Spleen (tissue), 11 donors: ENCODE data around the gene EVA1B. TPM values are rescaled to one million over a fixed set of nuclear protein-coding genes. Genes with fewer than 3 reads are reported as not detected.

Source experiments
- DNase-seq: peaks from one replicate; pipeline ENCODE4 v3.0.0-alpha.2; 2020
- H3K27ac ChIP-seq, 8 donors: fragments of 200-600 bp; sonication (generic) in 7 of 8; 1 replicate in 4 of 8; 2 replicates in 4 of 8; pipeline versions ENCODE4 v1.5.0 to v1.8.0; 2016 to 2021; ENCODE audit warnings: inconsistent platforms in 4 of 8, mild to moderate bottlenecking in 4 of 8, moderate library complexity in 1 of 8
- H3K27me3 ChIP-seq, 7 donors: fragments of 200-600 bp; sonication (generic) in 6 of 7; replicated peaks in 1 of 7; 1 replicate in 4 of 7; 2 replicates in 3 of 7; pipeline versions ENCODE4 v1.5.0 to v1.8.0; 2016 to 2021; ENCODE audit warnings: inconsistent platforms in 3 of 7, mild to moderate bottlenecking in 1 of 7
- H3K36me3 ChIP-seq, 6 donors: fragments of 200-600 bp; sonication (generic) in 5 of 6; 1 replicate in 4 of 6; 2 replicates in 2 of 6; pipeline versions ENCODE4 v1.5.0 to v1.8.0; 2016 to 2021; ENCODE audit warnings: inconsistent platforms in 2 of 6
- H3K4me1 ChIP-seq, 6 donors: fragments of 200-600 bp; sonication (generic) in 5 of 6; 1 replicate in 3 of 6; 2 replicates in 3 of 6; pipeline versions ENCODE4 v1.5.0 to v1.8.0; 2016 to 2021; ENCODE audit warnings: inconsistent platforms in 3 of 6
- H3K4me3 ChIP-seq, 8 donors: fragments of 200-600 bp; sonication (generic) in 7 of 8; 1 replicate in 4 of 8; 2 replicates in 4 of 8; pipeline versions ENCODE4 v1.5.0 to v1.8.0; 2016 to 2021; ENCODE audit warnings: inconsistent platforms in 4 of 8, mild to moderate bottlenecking in 4 of 8, moderate library complexity in 2 of 8
- H3K9me3 ChIP-seq, 8 donors: fragments of 200-600 bp; sonication (generic) in 7 of 8; 1 replicate in 4 of 8; 2 replicates in 4 of 8; pipeline versions ENCODE4 v1.5.0 to v1.8.0; 2016 to 2021; ENCODE audit warnings: inconsistent platforms in 4 of 8
- CTCF ChIP-seq, 11 experiments: fragments of 200-600 bp in 7 of 11; fragments of 450-650 bp in 4 of 11; sonication (generic) in 4 of 11; IDR thresholded peaks in 8 of 11; conservative IDR thresholded peaks in 3 of 11; 1 replicate in 7 of 11; 2 replicates in 4 of 11; pipeline versions ENCODE4 v1.4.0 to v1.8.0; 2016 to 2021; ENCODE audit warnings: antibody characterized with exemption in 11 of 11, inconsistent platforms in 4 of 11, mild to moderate bottlenecking in 1 of 11
- POLR2A ChIP-seq, 3 donors: fragments of 450-650 bp; IDR thresholded peaks; one replicate each; pipeline ENCODE4 v1.5.1; 2017; ENCODE audit warnings: antibody characterized with exemption in 3 of 3, mild to moderate bottlenecking in 1 of 3
- POLR2AphosphoS5 ChIP-seq, 3 donors: sonication (generic); formaldehyde crosslinking; IDR thresholded peaks; one replicate each; pipeline ENCODE4 v1.5.1; 2017; ENCODE audit warnings: antibody characterized with exemption in 3 of 3
- WGBS, 5 donors: extraction: QIAGEN DNeasy Blood & Tissue Kit in 3 of 5; methylation state at CpG; one replicate each; pipeline versions ENCODE4 v1.1.5 to v1.1.7; 2013 to 2018; 5-methylcytosine and 5-hydroxymethylcytosine counted together
- intact Hi-C: fragments of 100-400 bp; cut with DNase I; formaldehyde crosslinking; loops from one replicate; pipeline ENCODE4 v1.15.0; 2023; ENCODE audit warnings: low total_unique reads
- polyA plus RNA-seq, 3 donors: library from polyadenylated mRNA; stranded (reverse); fragments of 200-250 nt; gene quantifications; one replicate each; pipeline ENCODE4 v1.2.1, GENCODE V29; 2013
- total RNA-seq, 7 donors: library from RNA; depleted of rRNA in 3 of 7; stranded (reverse); fragments of >200 nt in 3 of 7; fragmentation: NEBNext Ultra II Directional in 4 of 7; extraction: Animal tissue kit (Norgen Biotek cat#: 25700) in 4 of 7; gene quantifications; one replicate each; pipeline versions ENCODE4 v1.1.0 to v1.2.1, GENCODE V29; 2016 to 2021
- donor health status: healthy with polysubstance abuse.
- donor health status: DM: no; HTN: no; CAD: no; lungs with moderate emphysema.
- donor health status: DM: no; HTN: no; CAD: no.
- donor health status: Bipolar disorder and iron deficiency.
- donor health status: healthy.
- donor health status: DM: no; HTN: no; CAD: no.
- donor health status: DM: yes; HTN: yes; CAD: no.

EVA1B gene
- total and polyA plus RNA-seq, 10 donors: 17.2 to 77.4 (median 40.5) TPM

- H3K9me3 ChIP-seq: no peaks in the 10 kb centered on the region
- TF ChIP-seq POLR2AphosphoS5 (IDR thresholded peaks at IDR 0.05) (peak; percentile 57 to 84 (median 78)), POLR2A (IDR thresholded peaks at IDR 0.05) (no peak), CTCF (IDR thresholded peaks at IDR 0.05 in 8 of 11, conservative IDR thresholded peaks at IDR 0.05 in 3 of 11) (no peak)
- H3K36me3 ChIP-seq: peaks cover 0 to 7% (median 0%) of the 10 kb centered on the region in 6 donors
- WGBS, 5 donors: 23 to 34% (median 27%) methylated on average over 38 to 59 of the region's 59 CpGs
- peaks cover 13 to 60% (median 49%) of the 10 kb centered on the region in 6 donors for H3K4me1 ChIP-seq
- peak overlapping the region in 7 of 8 donors; percentile 47 to 90 (median 84) for H3K27ac ChIP-seq
- DNase-seq: peak; percentile 87
- H3K4me3 ChIP-seq: peak overlapping the region; percentile 28 to 91 (median 68)
- intact Hi-C loops: no loop called here
- peaks cover 0 to 49% (median 0%) of the 10 kb centered on the region in 7 donors for H3K27me3 ChIP-seq
Measured at GRCh38 chr1:36321119-36321951, 2.1 kb downstream of the EVA1B start.

DNA sequence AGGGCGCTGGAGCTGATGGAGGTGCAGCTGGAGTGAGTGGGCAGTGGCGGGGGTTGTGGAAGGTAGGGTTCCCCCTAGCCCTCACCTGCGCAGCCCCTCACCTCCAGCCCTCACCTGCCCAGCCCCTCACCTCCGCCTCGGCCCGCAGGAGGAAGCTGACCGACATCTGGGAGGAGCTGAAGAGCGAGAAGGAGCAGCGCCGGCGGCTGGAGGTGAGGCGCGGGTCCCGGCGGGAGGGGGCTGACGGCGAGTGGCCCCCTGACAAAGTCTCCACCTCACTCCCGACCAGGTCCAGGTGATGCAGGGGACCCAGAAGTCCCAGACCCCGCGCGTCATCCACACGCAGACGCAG is 2.7 kb downstream of the EVA1B start:
- Histone ChIP-seq H3K4me3 (peak overlapping the region; percentile 18 to 91 (median 68)), H3K27ac (peak overlapping the region in 7 of 8 donors; percentile 47 to 90 (median 84)), H3K36me3 (peaks cover 0 to 7% (median 0%) of the 10 kb centered on the region in 6 donors), H3K9me3 (no peaks in the 10 kb centered on the region), H3K4me1 (peaks cover 13 to 57% (median 49%) of the 10 kb centered on the region in 6 donors), H3K27me3 (peaks cover 0 to 45% (median 0%) of the 10 kb centered on the region in 7 donors)
- TF ChIP-seq POLR2AphosphoS5 (IDR thresholded peaks at IDR 0.05): no peak
- TF ChIP-seq CTCF (IDR thresholded peaks at IDR 0.05 in 8 of 11, conservative IDR thresholded peaks at IDR 0.05 in 3 of 11): no peak
- TF ChIP-seq POLR2A (IDR thresholded peaks at IDR 0.05): no peak
- WGBS, 5 donors: 20 to 33% (median 22%) methylated on average over 19 to 23 of the region's 23 CpGs
- peak; percentile 81 for DNase-seq
- intact Hi-C loops: no loop called here

GRCh38 chr1:36320291-36320761 is 3.1 kb downstream of the EVA1B start:
- TF ChIP-seq POLR2A (IDR thresholded peaks at IDR 0.05) (no peak), CTCF (IDR thresholded peaks at IDR 0.05 in 8 of 11, conservative IDR thresholded peaks at IDR 0.05 in 3 of 11) (no peak), POLR2AphosphoS5 (IDR thresholded peaks at IDR 0.05) (no peak)
- H3K27ac ChIP-seq: peak overlapping the region in 7 of 8 donors; percentile 47 to 90 (median 84)
- DNase-seq: no peak
- peaks cover 13 to 54% (median 48%) of the 10 kb centered on the region in 6 donors for H3K4me1 ChIP-seq
- intact Hi-C loops: no loop called here
- H3K36me3 ChIP-seq: peaks cover 0 to 7% (median 0%) of the 10 kb centered on the region in 6 donors
- H3K27me3 ChIP-seq: peaks cover 0 to 44% (median 0%) of the 10 kb centered on the region in 7 donors
- WGBS, 5 donors: 22 to 34% (median 26%) methylated on average over 14 to 16 of the region's 16 CpGs
- peak overlapping the region in 7 of 8 donors; percentile 59 to 91 (median 73) for H3K4me3 ChIP-seq
- H3K9me3 ChIP-seq: no peaks in the 10 kb centered on the region

- H3K27ac ChIP-seq: no peak overlapping the region
- no peak overlapping the region for H3K4me3 ChIP-seq
- DNase-seq: no peak
- H3K36me3 ChIP-seq: peaks cover 0 to 9% (median under 1%) of the 10 kb centered on the region in 6 donors
- H3K4me1 ChIP-seq: peaks cover 16 to 37% (median 24%) of the 10 kb centered on the region in 6 donors
- no peaks in the 10 kb centered on the region for H3K9me3 ChIP-seq
- H3K27me3 ChIP-seq: no peaks in the 10 kb centered on the region
- WGBS, 5 donors: 95 to 98% (median 97%) methylated on average over 7 of the region's 7 CpGs
- TF ChIP-seq POLR2AphosphoS5 (IDR thresholded peaks at IDR 0.05) (no peak), CTCF (IDR thresholded peaks at IDR 0.05 in 8 of 11, conservative IDR thresholded peaks at IDR 0.05 in 3 of 11) (no peak), POLR2A (IDR thresholded peaks at IDR 0.05) (no peak)
- intact Hi-C loops: no loop called here
Measured at GRCh38 chr1:36309397-36309796, 14.0 kb downstream of the EVA1B start.
